HepG2 (cell line): ENCODE data around the gene EGFR. TPM values are rescaled to one million over a fixed set of nuclear protein-coding genes. Genes with fewer than 3 reads are reported as not detected.

Source experiments
- ARHGAP35 ChIP-seq: sonication (generic); formaldehyde crosslinking; IDR thresholded peaks from 2 replicates; pipeline ENCODE4 v1.9.0; 2022; ENCODE audit warnings: mild to moderate bottlenecking, inconsistent platforms, moderate library complexity, missing genetic modification reagents, borderline replicate concordance
- CBX1 ChIP-seq: IDR thresholded peaks from one replicate; pipeline ENCODE4 v1.6.1; 2016; ENCODE audit warnings: antibody characterized with exemption, low read depth
- CC2D1A ChIP-seq: sonication (generic); formaldehyde crosslinking; IDR thresholded peaks from 2 replicates; pipeline ENCODE4 v1.8.1; 2023; ENCODE audit warnings: mild to moderate bottlenecking, missing genetic modification reagents
- CHD4 ChIP-seq: fragments of 200-600 bp; sonication (generic); IDR thresholded peaks from 2 replicates; pipeline ENCODE4 v1.7.0; 2017; ENCODE audit warnings: mild to moderate bottlenecking, low read length, borderline replicate concordance
- ETV6 ChIP-seq: sonication (generic); formaldehyde crosslinking; conservative IDR thresholded peaks from 2 replicates; pipeline ENCODE4 v1.4.0; 2020; ENCODE audit warnings: missing genetic modification reagents
- FOXA1 ChIP-seq, 2 experiments: fragments of 450-650 bp in 1 of 2; sonication (generic) in 1 of 2; formaldehyde crosslinking in 1 of 2; IDR thresholded peaks; 2 replicates each; pipeline versions ENCODE4 v1.4.0 to v1.6.1; 2016 to 2020; ENCODE audit warnings: missing genetic modification reagents in 1 of 2
- NR2F2 ChIP-seq: IDR thresholded peaks from 2 replicates; pipeline ENCODE4 v1.6.1; 2012; ENCODE audit warnings: low read depth, inconsistent platforms, borderline replicate concordance
- NR2F6 ChIP-seq, 2 experiments: IDR thresholded peaks; 2 replicates each; pipeline ENCODE4 v1.6.1; 2016; ENCODE audit warnings: antibody characterized with exemption in 1 of 2, mild to moderate bottlenecking in 1 of 2
- RXRA ChIP-seq: sonication (generic); formaldehyde crosslinking; IDR thresholded peaks from 2 replicates; pipeline ENCODE4 v1.5.1; 2020; ENCODE audit warnings: missing genetic modification reagents
- TARDBP ChIP-seq: sonication (generic); formaldehyde crosslinking; IDR thresholded peaks from 2 replicates; pipeline ENCODE4 v1.8.0; 2022; ENCODE audit warnings: mild to moderate bottlenecking, missing genetic modification reagents
- ZFX ChIP-seq: sonication (generic); formaldehyde crosslinking; IDR thresholded peaks from 2 replicates; pipeline ENCODE4 v1.4.0; 2020; ENCODE audit warnings: mild to moderate bottlenecking, low read depth, missing genetic modification reagents, moderate library complexity
- ZNF644 ChIP-seq: IDR thresholded peaks from 2 replicates; pipeline ENCODE4 v1.6.1; 2016; ENCODE audit warnings: low read depth
- polyA plus RNA-seq, 8 experiments: library from polyadenylated mRNA; depleted of rRNA in 3 of 8; stranded (reverse) in 7 of 8; unstranded in 1 of 8; fragments of >200 nt; fragmentation: Illumina TruSeq in 4 of 8; extraction: Trizol in 4 of 8; gene quantifications; 2 replicates each; pipeline versions ENCODE4 v1.2.1 to v1.2.3, GENCODE V29; 2011 to 2016; ENCODE audit warnings: low read depth in 4 of 8, missing spikeins in 1 of 8, mixed read lengths in 1 of 8; ENCODE audit not compliant: insufficient read depth in 1 of 8
- total RNA-seq, 5 experiments: library from RNA; depleted of rRNA; stranded (reverse); fragments of >200 nt; fragmentation: Illumina TruSeq; extraction: Trizol; gene quantifications; 2 replicates each; pipeline ENCODE4 v1.2.3, GENCODE V29; 2016; ENCODE audit warnings: low read depth in 1 of 5
- TF ChIP-seq, protein P1 (sequence below): sonication (generic); formaldehyde crosslinking; IDR thresholded peaks from 2 replicates; pipeline ENCODE4 v1.4.0; 2020; ENCODE audit warnings: mild to moderate bottlenecking, missing genetic modification reagents
- TF ChIP-seq, protein P2 (sequence below): sonication (generic); formaldehyde crosslinking; IDR thresholded peaks from 2 replicates; pipeline ENCODE4 v1.5.0; 2020; ENCODE audit warnings: mild to moderate bottlenecking, missing genetic modification reagents, borderline replicate concordance
- TF ChIP-seq, protein P3 (sequence below): sonication (generic); formaldehyde crosslinking; IDR thresholded peaks from 2 replicates; pipeline ENCODE4 v1.4.0; 2020; ENCODE audit warnings: missing genetic modification reagents, borderline replicate concordance
- TF ChIP-seq, protein P4 (sequence below), 2 experiments: sonication (generic) in 1 of 2; formaldehyde crosslinking in 1 of 2; IDR thresholded peaks; 2 replicates each; pipeline versions ENCODE4 v1.5.1 to v1.6.1; 2011 to 2020; ENCODE audit warnings: borderline replicate concordance in 1 of 2, low read depth in 1 of 2, low read length in 1 of 2, mild to moderate bottlenecking in 1 of 2, missing genetic modification reagents in 1 of 2, moderate library complexity in 1 of 2
- TF ChIP-seq, protein P5 (sequence below): sonication (generic); formaldehyde crosslinking; IDR thresholded peaks from 2 replicates; pipeline ENCODE4 v1.5.0; 2020; ENCODE audit warnings: mild to moderate bottlenecking, missing genetic modification reagents

Gene EGFR
- total and polyA plus RNA-seq, 2 of the 13 experiments (the other 11 are each of a cell fraction or from before 2014, with no cell fraction given) = 7.0 to 10.0 TPM

DNA sequence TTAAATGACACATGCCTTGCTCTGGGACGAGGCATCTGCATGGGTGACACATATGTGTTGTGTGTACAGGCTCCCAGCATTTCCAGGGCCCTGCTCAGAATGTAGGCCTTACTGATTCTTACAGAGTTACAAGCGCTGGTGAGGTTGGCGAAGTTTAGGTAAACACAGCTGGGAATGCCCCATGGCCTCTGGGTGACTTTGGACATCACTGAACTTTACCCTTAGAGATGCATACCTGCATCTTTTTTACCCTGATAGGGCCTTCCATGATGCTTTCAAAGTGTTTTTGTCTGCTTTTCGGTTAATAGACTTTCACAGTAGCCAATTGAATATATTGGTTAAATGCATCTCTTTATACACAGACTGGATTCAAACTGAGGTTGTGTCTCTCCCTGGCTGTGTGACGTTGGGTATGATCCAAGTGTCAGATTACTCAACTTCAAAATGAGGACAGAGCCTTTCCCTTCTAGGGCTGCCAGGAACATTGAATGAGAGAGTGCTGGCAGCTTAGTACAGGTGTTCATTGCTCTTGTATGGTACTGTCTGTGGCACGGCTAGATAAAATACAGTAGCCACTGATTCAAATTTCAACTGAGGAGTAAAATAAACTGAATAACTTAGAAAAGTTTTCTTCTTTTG lies 29.5 kb downstream of the EGFR start (continued):
- TF ChIP-seq, protein P1, sequence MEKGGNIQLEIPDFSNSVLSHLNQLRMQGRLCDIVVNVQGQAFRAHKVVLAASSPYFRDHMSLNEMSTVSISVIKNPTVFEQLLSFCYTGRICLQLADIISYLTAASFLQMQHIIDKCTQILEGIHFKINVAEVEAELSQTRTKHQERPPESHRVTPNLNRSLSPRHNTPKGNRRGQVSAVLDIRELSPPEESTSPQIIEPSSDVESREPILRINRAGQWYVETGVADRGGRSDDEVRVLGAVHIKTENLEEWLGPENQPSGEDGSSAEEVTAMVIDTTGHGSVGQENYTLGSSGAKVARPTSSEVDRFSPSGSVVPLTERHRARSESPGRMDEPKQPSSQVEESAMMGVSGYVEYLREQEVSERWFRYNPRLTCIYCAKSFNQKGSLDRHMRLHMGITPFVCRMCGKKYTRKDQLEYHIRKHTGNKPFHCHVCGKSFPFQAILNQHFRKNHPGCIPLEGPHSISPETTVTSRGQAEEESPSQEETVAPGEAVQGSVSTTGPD (CRISPR knock-in tag) = no peak
- TF ChIP-seq ZFX (peak; percentile 68; the same call in 1 of the 2 replicates), NR2F6 (IDR thresholded peaks at IDR 0.05) (peak; percentile 43; the same call in 1 of the 2 replicates), NR2F6 (CRISPR knock-in tag; IDR thresholded peaks at IDR 0.05) (peak; percentile 57; the same call in 1 of the 2 replicates), CHD4 (no peak), TARDBP (CRISPR knock-in tag) (0 out of 2 replicates have a peak, but pooled peaks have one; percentile 32), CC2D1A (no peak), CBX1 (no peak), FOXA1 (IDR thresholded peaks at IDR 0.05) (no peak), FOXA1 (CRISPR knock-in tag; IDR thresholded peaks at IDR 0.05) (peak; percentile 76), RXRA (peak; percentile 57; the same call in 1 of the 2 replicates), ARHGAP35 (no peak), ETV6 (CRISPR knock-in tag) (no peak), NR2F2 (peak; percentile 39; the same call in 1 of the 2 replicates), ZNF644 (CRISPR knock-in tag) (0 out of 2 replicates have a peak, but pooled peaks have one; percentile 42)
- TF ChIP-seq, protein P2, sequence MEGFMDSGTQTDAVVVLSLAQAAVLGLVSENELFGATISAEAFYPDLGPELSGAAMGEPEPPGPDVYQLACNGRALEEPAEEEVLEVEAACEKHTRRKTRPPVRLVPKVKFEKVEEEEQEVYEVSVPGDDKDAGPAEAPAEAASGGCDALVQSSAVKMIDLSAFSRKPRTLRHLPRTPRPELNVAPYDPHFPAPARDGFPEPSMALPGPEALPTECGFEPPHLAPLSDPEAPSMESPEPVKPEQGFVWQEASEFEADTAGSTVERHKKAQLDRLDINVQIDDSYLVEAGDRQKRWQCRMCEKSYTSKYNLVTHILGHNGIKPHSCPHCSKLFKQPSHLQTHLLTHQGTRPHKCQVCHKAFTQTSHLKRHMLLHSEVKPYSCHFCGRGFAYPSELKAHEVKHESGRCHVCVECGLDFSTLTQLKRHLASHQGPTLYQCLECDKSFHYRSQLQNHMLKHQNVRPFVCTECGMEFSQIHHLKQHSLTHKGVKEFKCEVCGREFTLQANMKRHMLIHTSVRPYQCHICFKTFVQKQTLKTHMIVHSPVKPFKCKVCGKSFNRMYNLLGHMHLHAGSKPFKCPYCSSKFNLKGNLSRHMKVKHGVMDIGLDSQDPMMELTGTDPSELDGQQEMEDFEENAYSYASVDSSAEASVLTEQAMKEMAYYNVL (CRISPR knock-in tag) = no peak
- TF ChIP-seq, protein P3, sequence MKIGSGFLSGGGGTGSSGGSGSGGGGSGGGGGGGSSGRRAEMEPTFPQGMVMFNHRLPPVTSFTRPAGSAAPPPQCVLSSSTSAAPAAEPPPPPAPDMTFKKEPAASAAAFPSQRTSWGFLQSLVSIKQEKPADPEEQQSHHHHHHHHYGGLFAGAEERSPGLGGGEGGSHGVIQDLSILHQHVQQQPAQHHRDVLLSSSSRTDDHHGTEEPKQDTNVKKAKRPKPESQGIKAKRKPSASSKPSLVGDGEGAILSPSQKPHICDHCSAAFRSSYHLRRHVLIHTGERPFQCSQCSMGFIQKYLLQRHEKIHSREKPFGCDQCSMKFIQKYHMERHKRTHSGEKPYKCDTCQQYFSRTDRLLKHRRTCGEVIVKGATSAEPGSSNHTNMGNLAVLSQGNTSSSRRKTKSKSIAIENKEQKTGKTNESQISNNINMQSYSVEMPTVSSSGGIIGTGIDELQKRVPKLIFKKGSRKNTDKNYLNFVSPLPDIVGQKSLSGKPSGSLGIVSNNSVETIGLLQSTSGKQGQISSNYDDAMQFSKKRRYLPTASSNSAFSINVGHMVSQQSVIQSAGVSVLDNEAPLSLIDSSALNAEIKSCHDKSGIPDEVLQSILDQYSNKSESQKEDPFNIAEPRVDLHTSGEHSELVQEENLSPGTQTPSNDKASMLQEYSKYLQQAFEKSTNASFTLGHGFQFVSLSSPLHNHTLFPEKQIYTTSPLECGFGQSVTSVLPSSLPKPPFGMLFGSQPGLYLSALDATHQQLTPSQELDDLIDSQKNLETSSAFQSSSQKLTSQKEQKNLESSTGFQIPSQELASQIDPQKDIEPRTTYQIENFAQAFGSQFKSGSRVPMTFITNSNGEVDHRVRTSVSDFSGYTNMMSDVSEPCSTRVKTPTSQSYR (CRISPR knock-in tag) = no peak
- TF ChIP-seq, protein P4, sequence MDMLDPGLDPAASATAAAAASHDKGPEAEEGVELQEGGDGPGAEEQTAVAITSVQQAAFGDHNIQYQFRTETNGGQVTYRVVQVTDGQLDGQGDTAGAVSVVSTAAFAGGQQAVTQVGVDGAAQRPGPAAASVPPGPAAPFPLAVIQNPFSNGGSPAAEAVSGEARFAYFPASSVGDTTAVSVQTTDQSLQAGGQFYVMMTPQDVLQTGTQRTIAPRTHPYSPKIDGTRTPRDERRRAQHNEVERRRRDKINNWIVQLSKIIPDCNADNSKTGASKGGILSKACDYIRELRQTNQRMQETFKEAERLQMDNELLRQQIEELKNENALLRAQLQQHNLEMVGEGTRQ (IDR thresholded peaks at IDR 0.05; ENCODE audit: low read depth, low read length) = no peak
- TF ChIP-seq, protein P4 (CRISPR knock-in tag; IDR thresholded peaks at IDR 0.05; ENCODE audit: borderline replicate concordance) = no peak
- TF ChIP-seq, protein P5, sequence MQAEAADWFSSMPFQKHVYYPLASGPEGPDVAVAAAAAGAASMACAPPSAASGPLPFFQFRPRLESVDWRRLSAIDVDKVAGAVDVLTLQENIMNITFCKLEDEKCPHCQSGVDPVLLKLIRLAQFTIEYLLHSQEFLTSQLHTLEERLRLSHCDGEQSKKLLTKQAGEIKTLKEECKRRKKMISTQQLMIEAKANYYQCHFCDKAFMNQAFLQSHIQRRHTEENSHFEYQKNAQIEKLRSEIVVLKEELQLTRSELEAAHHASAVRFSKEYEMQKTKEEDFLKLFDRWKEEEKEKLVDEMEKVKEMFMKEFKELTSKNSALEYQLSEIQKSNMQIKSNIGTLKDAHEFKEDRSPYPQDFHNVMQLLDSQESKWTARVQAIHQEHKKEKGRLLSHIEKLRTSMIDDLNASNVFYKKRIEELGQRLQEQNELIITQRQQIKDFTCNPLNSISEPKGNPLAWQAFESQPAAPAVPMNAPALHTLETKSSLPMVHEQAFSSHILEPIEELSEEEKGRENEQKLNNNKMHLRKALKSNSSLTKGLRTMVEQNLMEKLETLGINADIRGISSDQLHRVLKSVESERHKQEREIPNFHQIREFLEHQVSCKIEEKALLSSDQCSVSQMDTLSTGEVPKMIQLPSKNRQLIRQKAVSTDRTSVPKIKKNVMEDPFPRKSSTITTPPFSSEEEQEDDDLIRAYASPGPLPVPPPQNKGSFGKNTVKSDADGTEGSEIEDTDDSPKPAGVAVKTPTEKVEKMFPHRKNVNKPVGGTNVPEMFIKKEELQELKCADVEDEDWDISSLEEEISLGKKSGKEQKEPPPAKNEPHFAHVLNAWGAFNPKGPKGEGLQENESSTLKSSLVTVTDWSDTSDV = no peak
